ENCODE data around the gene PLTP. TPM values are rescaled to one million over a fixed set of nuclear protein-coding genes. Genes with fewer than 3 reads are reported as not detected.

The PLTP gene
- total and polyA plus RNA-seq, 4 donors, result 80.7 to 445 (median 108) TPM

- Histone ChIP-seq H3K27me3 (ENCODE audit: control insufficient read depth in 1 of 2, insufficient read depth in 2 of 2, low read length in 1 of 2) (no peaks in the 10 kb centered on the region), H3K4me3 (ENCODE audit: low read length in 2 of 2) (no peak overlapping the region), H3K36me3 (ENCODE audit: control insufficient read depth in 1 of 2, insufficient read depth in 2 of 2, low read length in 1 of 2) (peaks cover 0 to 4% of the 10 kb centered on the region in 2 donors), H3K27ac (ENCODE audit: low read depth in 1 of 2, low read length in 2 of 2) (no peak overlapping the region), H3K9me3 (ENCODE audit: control insufficient read depth, low read length) (no peaks in the 10 kb centered on the region), H3K4me1 (ENCODE audit: control insufficient read depth in 1 of 2, insufficient read depth in 2 of 2, low read length in 2 of 2) (peaks cover 0 to 3% of the 10 kb centered on the region in 2 donors)
- DNase-seq, result no peak
- 95 to 98% methylated on average over 6 of the region's 6 CpGs for WGBS, 2 donors
- intact Hi-C loops (cut with DNase I), result no loop called here
- ATAC-seq (ENCODE audit: low FRiP score), result no peak
Observed at GRCh38 chr20:45852326-45852725, 59.6 kb downstream of the PLTP start.

GRCh38 chr20:45851501-45851900, 60.5 kb downstream of the PLTP start:
- Histone ChIP-seq H3K36me3 (ENCODE audit: control insufficient read depth in 1 of 2, insufficient read depth in 2 of 2, low read length in 1 of 2) (peaks cover 0 to 6% of the 10 kb centered on the region in 2 donors), H3K4me1 (ENCODE audit: control insufficient read depth in 1 of 2, insufficient read depth in 2 of 2, low read length in 2 of 2) (peaks cover 0 to 3% of the 10 kb centered on the region in 2 donors), H3K9me3 (ENCODE audit: control insufficient read depth, low read length) (no peaks in the 10 kb centered on the region), H3K27me3 (ENCODE audit: control insufficient read depth in 1 of 2, insufficient read depth in 2 of 2, low read length in 1 of 2) (no peaks in the 10 kb centered on the region), H3K27ac (ENCODE audit: low read depth in 1 of 2, low read length in 2 of 2) (no peak overlapping the region), H3K4me3 (ENCODE audit: low read length in 2 of 2) (no peak overlapping the region)
- ATAC-seq (ENCODE audit: low FRiP score) (no peak), DNase-seq (no peak)
- intact Hi-C loops (cut with DNase I), result no loop called here

- Histone ChIP-seq H3K36me3 (ENCODE audit: control insufficient read depth in 1 of 2, insufficient read depth in 2 of 2, low read length in 1 of 2) (peaks cover 0 to 6% of the 10 kb centered on the region in 2 donors), H3K9me3 (ENCODE audit: control insufficient read depth, low read length) (no peaks in the 10 kb centered on the region), H3K27me3 (ENCODE audit: control insufficient read depth in 1 of 2, insufficient read depth in 2 of 2, low read length in 1 of 2) (no peaks in the 10 kb centered on the region), H3K4me3 (ENCODE audit: low read length in 2 of 2) (no peak overlapping the region), H3K27ac (ENCODE audit: low read depth in 1 of 2, low read length in 2 of 2) (peak overlapping the region in 1 of 2 donors; percentile 45), H3K4me1 (ENCODE audit: control insufficient read depth in 1 of 2, insufficient read depth in 2 of 2, low read length in 2 of 2) (peaks cover 0 to 3% of the 10 kb centered on the region in 2 donors)
- no peak for ATAC-seq (ENCODE audit: low FRiP score)
- no peak for DNase-seq
- 36 to 97% methylated on average over 1 of the region's 1 CpG for WGBS, 2 donors
- intact Hi-C loops (cut with DNase I), result no loop called here
Observed at GRCh38 chr20:45850926-45851325, 61.0 kb downstream of the PLTP start.

- Histone ChIP-seq H3K36me3 (ENCODE audit: control insufficient read depth in 1 of 2, insufficient read depth in 2 of 2, low read length in 1 of 2) (peaks cover 0 to 6% of the 10 kb centered on the region in 2 donors), H3K27ac (ENCODE audit: low read depth in 1 of 2, low read length in 2 of 2) (no peak overlapping the region), H3K9me3 (ENCODE audit: control insufficient read depth, low read length) (no peaks in the 10 kb centered on the region), H3K4me1 (ENCODE audit: control insufficient read depth in 1 of 2, insufficient read depth in 2 of 2, low read length in 2 of 2) (peaks cover 0 to 3% of the 10 kb centered on the region in 2 donors), H3K27me3 (ENCODE audit: control insufficient read depth in 1 of 2, insufficient read depth in 2 of 2, low read length in 1 of 2) (no peaks in the 10 kb centered on the region), H3K4me3 (ENCODE audit: low read length in 2 of 2) (no peak overlapping the region)
- intact Hi-C loops (cut with DNase I), result no loop called here
- 92 to 98% methylated on average over 2 of the region's 2 CpGs for WGBS, 2 donors
- ATAC-seq (ENCODE audit: low FRiP score), result no peak
- DNase-seq, result no peak
Observed at GRCh38 chr20:45850238-45850637, 61.7 kb downstream of the PLTP start.

- intact Hi-C loops (cut with DNase I), result no loop called here
- no peaks in the 10 kb centered on the region for H3K27me3 ChIP-seq (ENCODE audit: control insufficient read depth in 1 of 2, insufficient read depth in 2 of 2, low read length in 1 of 2)
- WGBS, 2 donors, result 90 to 92% methylated on average over 8 of the region's 8 CpGs
- H3K4me1 ChIP-seq (ENCODE audit: control insufficient read depth in 1 of 2, insufficient read depth in 2 of 2, low read length in 2 of 2), result no peaks in the 10 kb centered on the region
- ATAC-seq (ENCODE audit: low FRiP score) (no peak), DNase-seq (no peak)
- H3K9me3 ChIP-seq (ENCODE audit: control insufficient read depth, low read length), result no peaks in the 10 kb centered on the region
- peaks cover 0 to 6% of the 10 kb centered on the region in 2 donors for H3K36me3 ChIP-seq (ENCODE audit: control insufficient read depth in 1 of 2, insufficient read depth in 2 of 2, low read length in 1 of 2)
- H3K4me3 ChIP-seq (ENCODE audit: low read length in 2 of 2), result no peak overlapping the region
- no peak overlapping the region for H3K27ac ChIP-seq (ENCODE audit: low read depth in 1 of 2, low read length in 2 of 2)
Observed at GRCh38 chr20:45848969-45849582, 62.9 kb downstream of the PLTP start.

Other genes starting within 250 kb of the PLTP start
- gene WFDC11, start 241.9 kb downstream of the PLTP start, total RNA-seq, result not detected
- not detected for gene WFDC11, start 241.9 kb downstream of the PLTP start, polyA plus RNA-seq
- gene WFDC13, start 210.1 kb downstream of the PLTP start, total RNA-seq, result not detected
- gene WFDC13, start 210.1 kb downstream of the PLTP start, polyA plus RNA-seq, result not detected
- not detected for gene WFDC10B, start 207.1 kb downstream of the PLTP start, total RNA-seq
- gene WFDC10B, start 207.1 kb downstream of the PLTP start, polyA plus RNA-seq, result 1 to 10 TPM in 1 of 2 donors, not detected in 1; 1.7 TPM
- gene SPINT4, start 189.8 kb downstream of the PLTP start, total RNA-seq, result not detected
- not detected for gene SPINT4, start 189.8 kb downstream of the PLTP start, polyA plus RNA-seq
- 1 to 10 TPM; 1.6 to 3.6 TPM for gene WFDC3, start 120.3 kb downstream of the PLTP start, total RNA-seq
- gene WFDC3, start 120.3 kb downstream of the PLTP start, polyA plus RNA-seq, result 1 to 10 TPM in 1 of 2 donors, not detected in 1; 1.9 TPM
- gene DNTTIP1, start 120.2 kb downstream of the PLTP start, total RNA-seq, result 10 to 100 TPM; 25.8 to 27.8 TPM
- 10 to 100 TPM; 29.3 to 30.7 TPM for gene DNTTIP1, start 120.2 kb downstream of the PLTP start, polyA plus RNA-seq
- gene UBE2C, start 99.5 kb downstream of the PLTP start, total RNA-seq, result 1 to 10 TPM; 1.0 to 1.9 TPM
- gene UBE2C, start 99.5 kb downstream of the PLTP start, polyA plus RNA-seq, result 1 to 10 TPM in 1 of 2 donors, not detected in 1; 5.0 TPM
- gene TNNC2, start 84.8 kb downstream of the PLTP start, total RNA-seq, result not detected
- gene TNNC2, start 84.8 kb downstream of the PLTP start, polyA plus RNA-seq, result 10 to 100 TPM in 1 of 2 donors, 1 to 10 TPM in 1; 1.9 to 26.3 TPM
- 10 to 100 TPM; 36.2 to 57.7 TPM for gene SNX21, start 78.4 kb downstream of the PLTP start, total RNA-seq
- 100 to 1,000 TPM in 1 of 2 donors, 10 to 100 TPM in 1; 14.9 to 117 TPM for gene SNX21, start 78.4 kb downstream of the PLTP start, polyA plus RNA-seq
- gene ACOT8, start 54.8 kb downstream of the PLTP start, total RNA-seq, result 10 to 100 TPM; 11.2 to 15.8 TPM
- gene ACOT8, start 54.8 kb downstream of the PLTP start, polyA plus RNA-seq, result 10 to 100 TPM; 24.3 to 32.5 TPM
- gene ZSWIM3, start 54.5 kb downstream of the PLTP start, total RNA-seq, result 1 to 10 TPM; 2.5 to 4.5 TPM
- 1 to 10 TPM; 1.5 to 1.7 TPM for gene ZSWIM3, start 54.5 kb downstream of the PLTP start, polyA plus RNA-seq
- gene ZSWIM1, start 30.9 kb downstream of the PLTP start, total RNA-seq, result 1 to 10 TPM; 5.3 to 8.2 TPM
- 1 to 10 TPM; 2.9 to 3.4 TPM for gene ZSWIM1, start 30.9 kb downstream of the PLTP start, polyA plus RNA-seq
- gene SPATA25, start 24.5 kb downstream of the PLTP start, total RNA-seq, result 1 to 10 TPM; 2.9 to 8.6 TPM
- 1 to 10 TPM in 1 of 2 donors, not detected in 1; 2.3 TPM for gene SPATA25, start 24.5 kb downstream of the PLTP start, polyA plus RNA-seq
- 10 to 100 TPM in 1 of 2 donors, 1 to 10 TPM in 1; 9.9 to 32.9 TPM for gene NEURL2, start 20.9 kb downstream of the PLTP start, total RNA-seq
- 1 to 10 TPM; 2.0 to 7.0 TPM for gene NEURL2, start 20.9 kb downstream of the PLTP start, polyA plus RNA-seq
- 100 to 1,000 TPM in 1 of 2 donors, 10 to 100 TPM in 1; 83.4 to 140 TPM for gene CTSA, start 20.8 kb downstream of the PLTP start, total RNA-seq
- 100 to 1,000 TPM in 1 of 2 donors, 10 to 100 TPM in 1; 37.9 to 175 TPM for gene CTSA, start 20.8 kb downstream of the PLTP start, polyA plus RNA-seq
- gene PCIF1, start 22.5 kb upstream of the PLTP start, total RNA-seq, result 10 to 100 TPM; 32.5 to 33.3 TPM
- 10 to 100 TPM; 15.5 to 43.4 TPM for gene PCIF1, start 22.5 kb upstream of the PLTP start, polyA plus RNA-seq
- gene ZNF335, start 60.0 kb upstream of the PLTP start, total RNA-seq, result 10 to 100 TPM; 18.4 to 22.7 TPM
- 10 to 100 TPM in 1 of 2 donors, 1 to 10 TPM in 1; 2.8 to 31.4 TPM for gene ZNF335, start 60.0 kb upstream of the PLTP start, polyA plus RNA-seq
- 1 to 10 TPM; 5.1 to 6.0 TPM for gene MMP9, start 96.8 kb upstream of the PLTP start, total RNA-seq
- 1 to 10 TPM in 1 of 2 donors, under 1 TPM in 1; 0.15 to 3.1 TPM for gene MMP9, start 96.8 kb upstream of the PLTP start, polyA plus RNA-seq
- 1 to 10 TPM in 1 of 2 donors, under 1 TPM in 1; 0.94 to 2.4 TPM for gene SLC12A5, start 117.1 kb upstream of the PLTP start, total RNA-seq
- not detected for gene SLC12A5, start 117.1 kb upstream of the PLTP start, polyA plus RNA-seq
- gene NCOA5, start 177.8 kb upstream of the PLTP start, total RNA-seq, result 10 to 100 TPM; 18.6 to 23.7 TPM
- 10 to 100 TPM in 1 of 2 donors, 1 to 10 TPM in 1; 8.5 to 10.4 TPM for gene NCOA5, start 177.8 kb upstream of the PLTP start, polyA plus RNA-seq
- 10 to 100 TPM; 20.9 to 36.1 TPM for gene CD40, start 206.2 kb upstream of the PLTP start, total RNA-seq
- gene CD40, start 206.2 kb upstream of the PLTP start, polyA plus RNA-seq, result 10 to 100 TPM in 1 of 2 donors, 1 to 10 TPM in 1; 8.6 to 47.7 TPM

Measured in aorta (tissue), 5 donors.